Panc1 (cell line): ENCODE measurements around the gene CEP104. TPM values are rescaled to one million over a fixed set of nuclear protein-coding genes. Genes with fewer than 3 reads are reported as not detected.

Experiments used
- ATAC-seq: fragments of 200-7000 bp; cut with Tn5 transposase; 2 replicates; pipeline ENCODE4 v1.9.1; 2020; ENCODE audit warnings: mild to moderate bottlenecking, moderate library complexity
- BruUV-seq: library from RNA; stranded (reverse); fragments of 400-500 nt; replicated peaks from 2 replicates; lab custom pipeline; 2021; lab: Mats Ljungman, UMichigan
- CTCF ChIA-PET: fragments of 300-600 bp; sonication (Branson Sonifier 250); formaldehyde crosslinking; loops from one replicate; lab custom pipeline; 2022; ENCODE audit warnings: antibody characterized with exemption; lab: Charles Lee
- POLR2A ChIA-PET: fragments of 300-600 bp; sonication (Branson Sonifier 250); formaldehyde crosslinking; loops from one replicate; lab custom pipeline; 2022; ENCODE audit warnings: antibody characterized with exemption; lab: Charles Lee
- DNase-seq: peaks from one replicate; pipeline ENCODE4 v3.0.0-alpha.2; 2010; ENCODE audit warnings: low read depth, low spot score
- H3K27ac ChIP-seq: 2 replicates; pipeline ENCODE4 v1.5.1; 2011; ENCODE audit warnings: mild to moderate bottlenecking, low read length, inconsistent platforms
- H3K27me3 ChIP-seq: fragments of 200-500 bp; sonication (Bioruptor generic); 2 replicates; pipeline ENCODE4 v1.6.0; 2014; ENCODE audit warnings: low read length, inconsistent platforms; ENCODE audit not compliant: control insufficient read depth, insufficient read depth
- H3K36me3 ChIP-seq: fragments of 200-500 bp; sonication (Bioruptor generic); 2 replicates; pipeline ENCODE4 v1.5.1; 2014; ENCODE audit warnings: inconsistent platforms, mild to moderate bottlenecking, low read length, moderate library complexity; ENCODE audit not compliant: control insufficient read depth, insufficient read depth
- H3K4me1 ChIP-seq: 2 replicates; pipeline ENCODE4 v1.5.1; 2011; ENCODE audit warnings: inconsistent platforms, mild to moderate bottlenecking, low read length, moderate library complexity; ENCODE audit not compliant: control insufficient read depth, insufficient read depth
- H3K4me3 ChIP-seq, 2 experiments: 2 replicates each; pipeline ENCODE4 v1.5.1; 2011 to 2012; ENCODE audit warnings: low read depth in 2 of 2, low read length in 2 of 2, mild to moderate bottlenecking in 2 of 2, inconsistent platforms in 1 of 2, moderate library complexity in 1 of 2
- H3K9me3 ChIP-seq: fragments of 200-500 bp; sonication (Bioruptor generic); 2 replicates; pipeline ENCODE4 v1.5.1; 2014; ENCODE audit warnings: low read depth, mild to moderate bottlenecking, inconsistent platforms, low read length, moderate library complexity; ENCODE audit not compliant: control insufficient read depth, insufficient read depth
- POLR2AphosphoS5 ChIP-seq: IDR thresholded peaks from 2 replicates; pipeline ENCODE4 v1.6.1; 2012; ENCODE audit warnings: mild to moderate bottlenecking, low read depth, low read length, moderate library complexity
- SIN3A ChIP-seq: IDR thresholded peaks from 2 replicates; pipeline ENCODE4 v1.6.1; 2012; ENCODE audit warnings: low read depth, mild to moderate bottlenecking, low read length, moderate library complexity, borderline replicate concordance; ENCODE audit not compliant: insufficient read depth
- TCF7L2 ChIP-seq: IDR thresholded peaks from 2 replicates; pipeline ENCODE4 v1.6.1; 2011; ENCODE audit warnings: mild to moderate bottlenecking, low read depth, low read length, inconsistent platforms
- in situ Hi-C: cut with HindIII; loops from 2 replicates; pipeline ENCODE4 v1.10.0; 2016; ENCODE audit warnings: low sequenced_read_pairs, low pct_unique_long_range_greater_than_20kb
- intact Hi-C: fragments of 100-400 bp; cut with micrococcal nuclease; formaldehyde crosslinking; loops from one replicate; pipeline ENCODE4 v1.10.0; 2022; ENCODE audit not compliant: unreplicated experiment
- total RNA-seq: library from RNA; stranded (reverse); gene quantifications from one replicate; pipeline ENCODE4 v1.2.1, GENCODE V29; 2021; ENCODE audit not compliant: unreplicated experiment
- TF ChIP-seq, protein P1 (sequence below), 2 experiments: IDR thresholded peaks; 2 replicates each; pipeline ENCODE4 v1.6.1; 2011 to 2012; ENCODE audit warnings: low read depth in 2 of 2, control low read depth in 1 of 2, low read length in 1 of 2, mild to moderate bottlenecking in 1 of 2, moderate library complexity in 1 of 2; ENCODE audit not compliant: insufficient read depth in 1 of 2
- TF ChIP-seq, protein P2 (sequence below): fragments of 450-650 bp; IDR thresholded peaks from 2 replicates; pipeline ENCODE4 v1.5.1; 2017; ENCODE audit warnings: mild to moderate bottlenecking

Gene CEP104
- total RNA-seq, 1 experiment from 2014 or later = 52.0 TPM

DNA sequence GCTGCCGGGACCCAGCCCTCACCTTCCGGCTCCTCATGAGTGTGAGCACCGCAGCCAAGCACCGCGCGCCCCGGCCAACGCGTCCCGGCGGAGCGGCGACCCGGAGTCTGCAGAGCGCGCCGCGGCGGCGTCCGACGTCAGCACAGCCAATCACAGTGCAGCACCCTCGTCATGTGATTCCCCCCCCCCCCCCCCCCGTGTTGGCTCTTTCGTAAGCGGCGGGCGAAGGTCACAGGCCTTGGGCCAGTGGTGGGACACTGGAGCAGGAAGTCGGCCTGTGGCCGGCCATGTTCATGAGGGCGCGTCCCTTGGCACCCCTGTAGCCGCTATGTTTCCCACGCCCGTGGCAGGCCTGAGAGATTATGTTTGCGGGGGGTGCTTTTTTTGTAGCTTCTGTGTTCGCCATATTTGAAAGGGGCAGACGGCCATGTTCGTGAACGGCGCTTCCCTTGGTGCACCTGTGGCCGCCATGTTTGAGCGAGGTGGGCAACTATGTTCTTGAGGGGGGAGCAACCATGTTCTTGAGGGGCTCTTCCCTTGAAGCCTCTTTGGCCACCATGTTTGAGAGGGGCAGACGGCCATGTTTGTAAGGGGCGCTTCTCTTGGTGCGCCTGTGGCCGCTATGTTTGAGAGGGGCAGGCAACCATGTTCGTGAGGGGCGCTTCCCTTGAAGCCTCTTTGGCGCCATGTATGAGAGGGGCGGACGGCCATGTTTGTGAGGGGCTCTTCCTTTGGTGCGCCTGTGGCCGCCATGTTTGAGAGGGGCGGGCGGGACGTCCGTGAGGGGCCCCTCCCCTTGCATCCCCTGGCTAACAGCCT lies 43.3 kb upstream of the CEP104 start, which contains the start of gene C1orf174:
TSS of gene C1orf174 (minus strand) at position 123 of the 819 bp plus-strand sequence. CDS start at position 37, 86 bp downstream.
- no peaks in the 10 kb centered on the region; the same call in 1 of the 2 replicates for H3K36me3 ChIP-seq
- ATAC-seq = peak; percentile 89
- H3K27me3 ChIP-seq = no peaks in the 10 kb centered on the region
- H3K9me3 ChIP-seq = no peaks in the 10 kb centered on the region; the same call in 1 of the 2 replicates
- H3K4me1 ChIP-seq = no peaks in the 10 kb centered on the region
- DNase-seq = peak; percentile 91
- peak within 1 kb of the TSS; percentile 87 to 96 for H3K4me3 ChIP-seq
- CTCF ChIA-PET = interaction anchor here (0.6 kb wide), 1 partner anchor 69 kb away, joined by 4 read pairs; no protein-coding TSS in a partner anchor
- TF ChIP-seq, protein P1, sequence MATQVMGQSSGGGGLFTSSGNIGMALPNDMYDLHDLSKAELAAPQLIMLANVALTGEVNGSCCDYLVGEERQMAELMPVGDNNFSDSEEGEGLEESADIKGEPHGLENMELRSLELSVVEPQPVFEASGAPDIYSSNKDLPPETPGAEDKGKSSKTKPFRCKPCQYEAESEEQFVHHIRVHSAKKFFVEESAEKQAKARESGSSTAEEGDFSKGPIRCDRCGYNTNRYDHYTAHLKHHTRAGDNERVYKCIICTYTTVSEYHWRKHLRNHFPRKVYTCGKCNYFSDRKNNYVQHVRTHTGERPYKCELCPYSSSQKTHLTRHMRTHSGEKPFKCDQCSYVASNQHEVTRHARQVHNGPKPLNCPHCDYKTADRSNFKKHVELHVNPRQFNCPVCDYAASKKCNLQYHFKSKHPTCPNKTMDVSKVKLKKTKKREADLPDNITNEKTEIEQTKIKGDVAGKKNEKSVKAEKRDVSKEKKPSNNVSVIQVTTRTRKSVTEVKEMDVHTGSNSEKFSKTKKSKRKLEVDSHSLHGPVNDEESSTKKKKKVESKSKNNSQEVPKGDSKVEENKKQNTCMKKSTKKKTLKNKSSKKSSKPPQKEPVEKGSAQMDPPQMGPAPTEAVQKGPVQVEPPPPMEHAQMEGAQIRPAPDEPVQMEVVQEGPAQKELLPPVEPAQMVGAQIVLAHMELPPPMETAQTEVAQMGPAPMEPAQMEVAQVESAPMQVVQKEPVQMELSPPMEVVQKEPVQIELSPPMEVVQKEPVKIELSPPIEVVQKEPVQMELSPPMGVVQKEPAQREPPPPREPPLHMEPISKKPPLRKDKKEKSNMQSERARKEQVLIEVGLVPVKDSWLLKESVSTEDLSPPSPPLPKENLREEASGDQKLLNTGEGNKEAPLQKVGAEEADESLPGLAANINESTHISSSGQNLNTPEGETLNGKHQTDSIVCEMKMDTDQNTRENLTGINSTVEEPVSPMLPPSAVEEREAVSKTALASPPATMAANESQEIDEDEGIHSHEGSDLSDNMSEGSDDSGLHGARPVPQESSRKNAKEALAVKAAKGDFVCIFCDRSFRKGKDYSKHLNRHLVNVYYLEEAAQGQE (IDR thresholded peaks at IDR 0.05; ENCODE audit: insufficient read depth in 1 of 2, low read depth in 2 of 2, low read length in 1 of 2) = no peak
- peak; percentile 62 for TF ChIP-seq POLR2AphosphoS5
- 0 out of 2 replicates have a peak, but pooled peaks have one; percentile 15 for TF ChIP-seq TCF7L2
- TF ChIP-seq, protein P2, sequence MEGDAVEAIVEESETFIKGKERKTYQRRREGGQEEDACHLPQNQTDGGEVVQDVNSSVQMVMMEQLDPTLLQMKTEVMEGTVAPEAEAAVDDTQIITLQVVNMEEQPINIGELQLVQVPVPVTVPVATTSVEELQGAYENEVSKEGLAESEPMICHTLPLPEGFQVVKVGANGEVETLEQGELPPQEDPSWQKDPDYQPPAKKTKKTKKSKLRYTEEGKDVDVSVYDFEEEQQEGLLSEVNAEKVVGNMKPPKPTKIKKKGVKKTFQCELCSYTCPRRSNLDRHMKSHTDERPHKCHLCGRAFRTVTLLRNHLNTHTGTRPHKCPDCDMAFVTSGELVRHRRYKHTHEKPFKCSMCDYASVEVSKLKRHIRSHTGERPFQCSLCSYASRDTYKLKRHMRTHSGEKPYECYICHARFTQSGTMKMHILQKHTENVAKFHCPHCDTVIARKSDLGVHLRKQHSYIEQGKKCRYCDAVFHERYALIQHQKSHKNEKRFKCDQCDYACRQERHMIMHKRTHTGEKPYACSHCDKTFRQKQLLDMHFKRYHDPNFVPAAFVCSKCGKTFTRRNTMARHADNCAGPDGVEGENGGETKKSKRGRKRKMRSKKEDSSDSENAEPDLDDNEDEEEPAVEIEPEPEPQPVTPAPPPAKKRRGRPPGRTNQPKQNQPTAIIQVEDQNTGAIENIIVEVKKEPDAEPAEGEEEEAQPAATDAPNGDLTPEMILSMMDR = no peak
- peak within 1 kb of the TSS; percentile 94 for H3K27ac ChIP-seq
- intact Hi-C loops = loop anchor here (1.0 kb wide), 1 partner anchor 43 kb away; the partner anchor contains the start of genes CEP104 and DFFB
- BruUV-seq = TSS peak; percentile 81
- POLR2A ChIA-PET = interaction anchor here (0.8 kb wide), 1 partner anchor 97 kb away, joined by 15 read pairs; no protein-coding TSS in a partner anchor
- in situ Hi-C loops = no loop called here

DNA sequence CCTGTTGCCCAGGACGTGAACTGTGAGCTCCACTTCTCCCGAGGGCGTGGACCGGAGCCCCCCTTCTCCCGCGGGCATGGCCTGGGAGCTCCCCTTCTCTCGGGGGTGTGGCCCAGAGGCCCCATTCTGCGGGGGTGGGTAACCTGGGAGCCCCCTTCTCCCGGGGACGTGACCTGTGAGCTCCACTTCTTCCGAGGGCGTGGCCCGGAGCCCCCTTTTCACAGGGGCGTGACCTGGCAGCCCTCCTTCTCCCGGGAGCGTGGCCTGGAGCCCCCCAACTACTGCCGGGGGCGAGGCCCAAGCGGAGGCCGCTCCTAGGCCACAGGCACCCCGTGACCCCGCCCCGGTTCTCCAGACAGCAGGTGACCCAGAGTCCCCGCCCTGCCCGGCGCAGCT lies 42.7 kb upstream of the CEP104 start:
- peak overlapping the region; percentile 87 to 96 for H3K4me3 ChIP-seq
- ChIA-PET POLR2A (interaction anchor here (0.6 to 0.8 kb wide), 2 partner anchors 96 to 1030 kb away, joined by 12 to 15 read pairs; no protein-coding TSS in a partner anchor), CTCF (no interaction called here)
- no peak for DNase-seq
- H3K9me3 ChIP-seq = no peaks in the 10 kb centered on the region; the same call in 1 of the 2 replicates
- in situ Hi-C loops (no loop called here), intact Hi-C loops (loop anchor here (1.0 kb wide), 1 partner anchor 42 kb away; the partner anchor contains the start of genes CEP104 and DFFB)
- no peak for ATAC-seq
- H3K4me1 ChIP-seq = no peaks in the 10 kb centered on the region
- no peaks in the 10 kb centered on the region; the same call in 1 of the 2 replicates for H3K36me3 ChIP-seq
- H3K27ac ChIP-seq = peak overlapping the region; percentile 94
- H3K27me3 ChIP-seq = no peaks in the 10 kb centered on the region
- BruUV-seq = no TSS peak
- TF ChIP-seq SIN3A (no peak), POLR2AphosphoS5 (no peak), TCF7L2 (no peak)
- TF ChIP-seq, protein P1 (IDR thresholded peaks at IDR 0.05; ENCODE audit: insufficient read depth in 1 of 2, low read depth in 2 of 2, low read length in 1 of 2) = no peak
- TF ChIP-seq, protein P2 = no peak
